Stimulated activated CD8-positive, alpha-beta memory T cell treated with anti-CD3 and anti-CD28 coated beads, Interleukin-12 subunit alpha, Interleukin-12 subunit beta, amount 100 ng/mL, for 24 hours (primary cell): Measurements from ENCODE around the gene ZNF385A.

ENCODE experiments used
- DNase-seq: peaks from one replicate; pipeline ENCODE4 v3.0.0-alpha.2; 2020; ENCODE audit errors: extremely low read depth

ZNF385A gene

DNA sequence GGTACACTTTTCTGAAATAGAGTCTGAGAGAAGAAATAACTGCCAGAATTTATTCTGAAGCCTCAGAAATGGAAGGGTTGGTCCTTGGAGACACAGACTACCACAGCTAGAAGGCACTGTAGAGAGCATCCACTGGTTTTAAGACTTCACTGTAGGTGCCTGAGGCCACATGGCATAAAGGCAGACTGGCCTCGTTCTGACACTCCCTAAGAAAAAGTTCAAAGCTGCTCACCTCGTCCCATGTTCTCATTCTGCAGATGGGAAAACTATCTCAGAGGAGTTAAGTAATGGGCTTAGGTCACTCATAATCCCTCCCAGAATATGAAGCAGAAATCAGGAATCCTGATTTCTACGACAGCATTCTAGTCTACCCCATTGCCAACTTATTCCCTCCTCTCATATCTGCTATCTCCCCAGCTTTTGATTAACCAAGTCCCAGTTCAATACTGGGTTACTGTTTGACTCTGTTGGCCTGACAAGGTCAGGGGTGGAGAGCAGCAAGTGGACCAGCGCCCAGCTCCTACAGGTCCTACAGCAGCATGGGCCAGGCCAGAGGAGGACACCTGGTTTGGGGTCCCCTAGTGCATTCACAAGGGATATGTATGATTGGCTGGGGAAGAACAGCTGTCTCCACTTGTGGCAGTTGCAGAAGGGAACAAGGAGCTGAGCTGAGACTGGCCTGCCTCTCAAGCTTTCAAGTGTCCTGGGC is 30.8 kb upstream of the ZNF385A start:
- DNase-seq = no peak

- peak; percentile 39 for DNase-seq
These were observed 29.0 kb upstream of the ZNF385A start for GRCh38 chr12:54413284-54414190.

GRCh38 chr12:54412786-54413185 is 28.3 kb upstream of the ZNF385A start:
- DNase-seq = no peak

DNA sequence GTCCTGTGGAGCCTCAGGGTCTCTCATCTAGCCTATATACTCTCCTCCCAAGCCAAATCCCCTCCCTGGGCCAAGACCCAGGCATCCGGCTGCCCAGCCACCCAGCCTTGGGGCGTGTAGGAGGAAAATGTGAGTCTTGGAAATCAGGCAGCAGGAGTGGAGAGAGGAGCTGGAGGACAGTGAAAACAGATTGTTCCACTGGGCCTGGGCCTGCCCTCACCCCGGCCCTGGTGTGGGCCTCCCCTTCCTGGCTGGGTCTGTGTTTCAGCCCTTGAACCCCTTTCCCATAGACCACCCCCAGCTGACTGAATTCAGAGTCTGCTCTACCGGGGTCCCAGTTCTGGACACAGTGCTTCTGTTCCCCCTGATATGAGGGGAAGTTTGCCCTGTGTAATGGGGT is 27.8 kb upstream of the ZNF385A start:
- no peak for DNase-seq

GRCh38 chr12:54411391-54412241 is 27.1 kb upstream of the ZNF385A start:
- no peak for DNase-seq

- no peak for DNase-seq
These were observed 24.7 kb upstream of the ZNF385A start for GRCh38 chr12:54409267-54409666.

GRCh38 chr12:54407183-54407905 is 22.8 kb upstream of the ZNF385A start:
- no peak for DNase-seq

DNA sequence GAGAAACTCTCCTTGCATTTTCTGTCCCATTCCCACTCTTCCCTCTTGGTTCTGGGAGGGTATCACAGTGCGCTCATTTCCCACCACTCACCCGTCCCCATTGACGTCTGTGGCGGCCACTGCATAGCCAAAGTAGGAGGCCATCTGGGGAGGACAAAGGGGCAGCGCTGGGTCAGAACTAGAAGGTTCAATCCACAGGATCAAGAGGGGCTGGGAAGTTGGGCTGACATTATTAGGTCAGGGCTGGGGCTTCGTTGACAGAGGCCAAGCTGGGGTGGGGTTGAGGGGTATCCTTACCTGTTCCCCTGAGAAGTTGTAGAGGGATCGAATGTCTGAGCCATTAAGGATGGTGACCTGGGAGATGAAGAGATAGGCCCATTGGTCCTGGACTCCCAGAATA is 21.0 kb upstream of the ZNF385A start:
- no peak for DNase-seq

DNA sequence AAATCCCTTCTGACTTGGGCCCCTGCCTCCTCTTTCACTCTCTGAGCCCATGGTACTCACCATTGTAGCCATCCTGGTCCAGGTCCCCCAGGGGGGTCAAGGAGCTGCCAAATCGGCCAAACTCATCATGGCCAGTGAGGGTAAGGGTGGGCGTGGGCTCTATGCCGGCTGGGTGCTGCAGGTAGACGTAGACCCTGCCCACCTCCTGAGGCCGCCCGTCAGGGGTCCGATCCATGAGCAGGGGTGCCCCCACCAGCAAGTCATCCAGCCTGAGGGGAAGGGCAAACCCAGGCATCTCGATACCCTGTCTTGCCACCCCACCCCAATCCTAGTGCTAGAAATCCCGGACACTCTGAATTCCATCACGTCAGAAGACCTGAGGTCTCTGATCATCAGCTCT is 20.6 kb upstream of the ZNF385A start:
- no peak for DNase-seq

- DNase-seq = no peak
These were observed 19.8 kb upstream of the ZNF385A start for GRCh38 chr12:54404061-54405004.

GRCh38 chr12:54401119-54401518 is 16.6 kb upstream of the ZNF385A start:
- DNase-seq = no peak

DNA sequence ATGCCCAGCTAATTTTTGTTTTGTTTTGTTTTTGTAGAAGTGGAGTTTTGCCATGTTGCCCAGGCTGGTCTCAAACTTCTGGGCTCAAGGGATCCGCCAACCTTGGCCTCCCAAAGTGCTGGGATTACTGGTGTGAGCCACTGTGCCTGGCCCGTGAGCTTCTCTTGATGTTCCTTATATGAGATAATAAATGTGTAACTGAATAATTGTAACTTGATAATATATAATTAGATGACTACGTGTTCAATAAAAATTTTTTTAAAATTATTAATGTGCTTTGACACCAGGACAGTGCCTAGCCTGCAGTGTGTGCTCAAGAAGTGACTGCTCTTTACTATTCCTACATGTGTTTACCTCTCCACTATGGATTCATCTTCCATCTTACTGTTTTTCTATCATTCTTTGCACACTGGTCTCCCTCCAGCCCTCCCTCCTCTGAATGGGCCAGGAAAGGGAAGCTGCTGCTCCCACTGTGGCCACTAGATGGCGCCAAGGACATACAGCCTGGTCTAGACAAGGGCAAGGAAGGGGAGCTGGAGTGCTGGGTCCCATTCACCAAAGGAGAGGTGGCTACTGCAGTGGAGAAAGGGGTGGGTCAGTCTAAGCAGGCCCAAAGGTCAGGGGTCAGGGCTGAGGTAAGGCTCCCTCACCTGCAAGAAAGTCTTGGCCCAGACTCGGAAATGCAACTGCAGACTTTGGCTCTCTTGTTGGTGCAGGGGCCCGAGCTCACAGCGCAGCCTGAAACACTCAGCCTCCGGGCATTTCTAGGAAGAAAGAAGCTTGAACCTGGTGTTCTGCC is 14.7 kb upstream of the ZNF385A start:
- peak; percentile 50 for DNase-seq

GRCh38 chr12:54398218-54398617 is 13.7 kb upstream of the ZNF385A start:
- no peak for DNase-seq

- no peak for DNase-seq
These were observed 12.6 kb upstream of the ZNF385A start for GRCh38 chr12:54397157-54397556.

GRCh38 chr12:54395545-54395944 is 11.0 kb upstream of the ZNF385A start:
- no peak for DNase-seq

- no peak for DNase-seq
These were observed 10.5 kb upstream of the ZNF385A start for GRCh38 chr12:54394986-54395385.

GRCh38 chr12:54394281-54394719 is 9.8 kb upstream of the ZNF385A start:
- DNase-seq = no peak

DNA sequence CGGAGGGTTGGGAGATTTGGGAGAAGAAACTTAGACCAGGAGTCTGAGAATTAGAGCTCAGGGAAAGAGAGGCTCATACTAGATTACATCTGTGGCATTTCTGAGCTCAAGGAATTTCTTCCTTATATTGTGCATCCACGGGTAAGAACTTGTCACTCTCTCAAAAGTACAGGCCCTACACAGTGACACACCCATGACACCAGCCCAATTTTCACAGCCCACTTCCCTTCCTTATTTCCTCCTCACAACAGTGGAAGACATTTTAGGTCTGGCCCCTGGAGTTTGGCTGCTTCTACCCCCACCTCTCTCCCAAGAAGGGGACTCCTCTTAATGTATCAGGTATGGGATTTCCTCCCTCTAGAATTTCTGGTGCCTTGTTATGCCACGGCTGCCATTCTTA is 9.2 kb upstream of the ZNF385A start:
- DNase-seq = no peak

DNA sequence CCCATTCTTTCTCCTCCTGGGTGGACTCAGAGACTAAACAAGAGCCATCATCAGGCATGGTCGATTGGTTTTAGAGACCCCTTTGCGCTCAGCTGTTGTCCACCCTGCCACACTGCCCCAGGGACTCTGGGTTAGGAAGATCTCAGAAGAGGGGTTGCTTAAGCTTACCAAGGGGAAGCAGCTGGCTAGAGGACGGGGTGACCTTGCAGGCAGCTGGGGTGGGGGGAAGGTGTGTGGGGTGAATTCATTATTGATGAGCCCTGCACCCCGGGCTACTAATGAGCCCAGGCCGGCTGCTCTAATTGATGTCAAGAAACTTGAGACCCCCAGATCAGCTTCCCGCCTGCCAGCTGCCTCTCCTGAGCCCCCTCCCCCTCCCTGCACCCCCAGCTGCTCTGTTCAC is 8.7 kb upstream of the ZNF385A start:
- no peak for DNase-seq
